Measurements from ENCODE around the gene CYTH1. TPM values are rescaled to one million over a fixed set of nuclear protein-coding genes. Genes with fewer than 3 reads are reported as not detected.

Gene CYTH1
- total RNA-seq, 1 experiment from 2014 or later = 9.6 TPM

GRCh38 chr17:78790552-78790951 is 8.5 kb upstream of the CYTH1 start:
- H3K36me3 ChIP-seq (ENCODE audit: insufficient read depth, low read length) = peaks cover 4% of the 10 kb centered on the region; the same call in 1 of the 2 replicates
- no peak overlapping the region for H2AFZ ChIP-seq (ENCODE audit: low read length)
- H3K9me3 ChIP-seq (ENCODE audit: low read length) = no peaks in the 10 kb centered on the region
- H3K4me3 ChIP-seq (ENCODE audit: low read length) = no peak overlapping the region
- H3K27me3 ChIP-seq (ENCODE audit: low read length) = no peaks in the 10 kb centered on the region
- no peaks in the 10 kb centered on the region for H3K79me2 ChIP-seq (ENCODE audit: low read length)
- H3K9me2 ChIP-seq (replicated peaks; ENCODE audit: insufficient read depth, low read length) = no peaks in the 10 kb centered on the region
- no peak overlapping the region for H3K4me2 ChIP-seq (ENCODE audit: low read depth, low read length, poor library complexity, severe bottlenecking)
- H3K4me1 ChIP-seq (ENCODE audit: low read length) = no peaks in the 10 kb centered on the region
- no peak overlapping the region for H3K9ac ChIP-seq (ENCODE audit: low read length)
- 0 out of 2 replicates have a peak, but pooled peaks cover 3% of the 10 kb centered on the region for H4K20me1 ChIP-seq (ENCODE audit: insufficient read depth, low read depth, low read length)
- no peak overlapping the region for H3K27ac ChIP-seq (ENCODE audit: low read length)
- DNase-seq = no peak

GRCh38 chr17:78789663-78790181 is 7.6 kb upstream of the CYTH1 start:
- no peaks in the 10 kb centered on the region for H3K9me3 ChIP-seq (ENCODE audit: low read length)
- H3K36me3 ChIP-seq (ENCODE audit: insufficient read depth, low read length) = no peaks in the 10 kb centered on the region; the same call in 1 of the 2 replicates
- DNase-seq = no peak
- H4K20me1 ChIP-seq (ENCODE audit: insufficient read depth, low read depth, low read length) = 0 out of 2 replicates have a peak, but pooled peaks cover 3% of the 10 kb centered on the region
- H3K9me2 ChIP-seq (replicated peaks; ENCODE audit: insufficient read depth, low read length) = no peaks in the 10 kb centered on the region
- no peak overlapping the region for H3K4me2 ChIP-seq (ENCODE audit: low read depth, low read length, poor library complexity, severe bottlenecking)
- H3K4me1 ChIP-seq (ENCODE audit: low read length) = no peaks in the 10 kb centered on the region
- no peak overlapping the region for H3K4me3 ChIP-seq (ENCODE audit: low read length)
- H3K9ac ChIP-seq (ENCODE audit: low read length) = no peak overlapping the region
- no peaks in the 10 kb centered on the region for H3K79me2 ChIP-seq (ENCODE audit: low read length)
- no peak overlapping the region for H2AFZ ChIP-seq (ENCODE audit: low read length)
- no peaks in the 10 kb centered on the region for H3K27me3 ChIP-seq (ENCODE audit: low read length)
- no peak overlapping the region for H3K27ac ChIP-seq (ENCODE audit: low read length)

GRCh38 chr17:78789149-78789662 is 7.1 kb upstream of the CYTH1 start:
- no peaks in the 10 kb centered on the region for H3K9me3 ChIP-seq (ENCODE audit: low read length)
- no peaks in the 10 kb centered on the region for H3K9me2 ChIP-seq (replicated peaks; ENCODE audit: insufficient read depth, low read length)
- DNase-seq = no peak
- H3K79me2 ChIP-seq (ENCODE audit: low read length) = no peaks in the 10 kb centered on the region
- no peak overlapping the region for H3K4me2 ChIP-seq (ENCODE audit: low read depth, low read length, poor library complexity, severe bottlenecking)
- no peak overlapping the region for H3K4me3 ChIP-seq (ENCODE audit: low read length)
- no peaks in the 10 kb centered on the region for H3K4me1 ChIP-seq (ENCODE audit: low read length)
- no peak overlapping the region for H3K9ac ChIP-seq (ENCODE audit: low read length)
- H4K20me1 ChIP-seq (ENCODE audit: insufficient read depth, low read depth, low read length) = 0 out of 2 replicates have a peak, but pooled peaks cover 3% of the 10 kb centered on the region
- H3K27ac ChIP-seq (ENCODE audit: low read length) = no peak overlapping the region
- no peak overlapping the region for H2AFZ ChIP-seq (ENCODE audit: low read length)
- H3K27me3 ChIP-seq (ENCODE audit: low read length) = no peaks in the 10 kb centered on the region
- H3K36me3 ChIP-seq (ENCODE audit: insufficient read depth, low read length) = no peaks in the 10 kb centered on the region; the same call in 1 of the 2 replicates

GRCh38 chr17:78788451-78788850 is 6.4 kb upstream of the CYTH1 start:
- Histone ChIP-seq H3K4me1 (ENCODE audit: low read length) (no peaks in the 10 kb centered on the region), H2AFZ (ENCODE audit: low read length) (no peak overlapping the region), H4K20me1 (ENCODE audit: insufficient read depth, low read depth, low read length) (0 out of 2 replicates have a peak, but pooled peaks cover 3% of the 10 kb centered on the region), H3K27me3 (ENCODE audit: low read length) (no peaks in the 10 kb centered on the region), H3K9me2 (replicated peaks; ENCODE audit: insufficient read depth, low read length) (no peaks in the 10 kb centered on the region), H3K79me2 (ENCODE audit: low read length) (no peaks in the 10 kb centered on the region), H3K27ac (ENCODE audit: low read length) (no peak overlapping the region), H3K4me3 (ENCODE audit: low read length) (no peak overlapping the region), H3K4me2 (ENCODE audit: low read depth, low read length, poor library complexity, severe bottlenecking) (no peak overlapping the region), H3K9me3 (ENCODE audit: low read length) (no peaks in the 10 kb centered on the region), H3K9ac (ENCODE audit: low read length) (no peak overlapping the region), H3K36me3 (ENCODE audit: insufficient read depth, low read length) (no peaks in the 10 kb centered on the region; the same call in 1 of the 2 replicates)
- no peak for DNase-seq

- H3K36me3 ChIP-seq (ENCODE audit: insufficient read depth, low read length) = no peaks in the 10 kb centered on the region; the same call in 1 of the 2 replicates
- H3K9me2 ChIP-seq (replicated peaks; ENCODE audit: insufficient read depth, low read length) = no peaks in the 10 kb centered on the region
- no peak overlapping the region for H3K4me3 ChIP-seq (ENCODE audit: low read length)
- no peak overlapping the region for H3K4me2 ChIP-seq (ENCODE audit: low read depth, low read length, poor library complexity, severe bottlenecking)
- H3K27ac ChIP-seq (ENCODE audit: low read length) = no peak overlapping the region
- no peaks in the 10 kb centered on the region for H3K27me3 ChIP-seq (ENCODE audit: low read length)
- no peak overlapping the region for H3K9ac ChIP-seq (ENCODE audit: low read length)
- H3K79me2 ChIP-seq (ENCODE audit: low read length) = no peaks in the 10 kb centered on the region
- 0 out of 2 replicates have a peak, but pooled peaks cover 3% of the 10 kb centered on the region for H4K20me1 ChIP-seq (ENCODE audit: insufficient read depth, low read depth, low read length)
- DNase-seq = no peak
- no peak overlapping the region for H2AFZ ChIP-seq (ENCODE audit: low read length)
- no peaks in the 10 kb centered on the region for H3K9me3 ChIP-seq (ENCODE audit: low read length)
- H3K4me1 ChIP-seq (ENCODE audit: low read length) = peaks cover 3% of the 10 kb centered on the region; the same call in 1 of the 2 replicates
Measured at GRCh38 chr17:78787444-78787843, 5.4 kb upstream of the CYTH1 start.

GRCh38 chr17:78785663-78786057 is 3.6 kb upstream of the CYTH1 start:
- Histone ChIP-seq H4K20me1 (ENCODE audit: insufficient read depth, low read depth, low read length) (0 out of 2 replicates have a peak, but pooled peaks cover 2% of the 10 kb centered on the region), H3K4me2 (ENCODE audit: low read depth, low read length, poor library complexity, severe bottlenecking) (no peak overlapping the region), H3K4me1 (ENCODE audit: low read length) (peaks cover 12% of the 10 kb centered on the region), H2AFZ (ENCODE audit: low read length) (no peak overlapping the region), H3K9me2 (replicated peaks; ENCODE audit: insufficient read depth, low read length) (no peaks in the 10 kb centered on the region), H3K27me3 (ENCODE audit: low read length) (no peaks in the 10 kb centered on the region), H3K9me3 (ENCODE audit: low read length) (no peaks in the 10 kb centered on the region), H3K36me3 (ENCODE audit: insufficient read depth, low read length) (no peaks in the 10 kb centered on the region), H3K9ac (ENCODE audit: low read length) (no peak overlapping the region), H3K27ac (ENCODE audit: low read length) (no peak overlapping the region), H3K79me2 (ENCODE audit: low read length) (no peaks in the 10 kb centered on the region), H3K4me3 (ENCODE audit: low read length) (no peak overlapping the region)
- no peak for DNase-seq

- DNase-seq = no peak
- Histone ChIP-seq H3K4me3 (ENCODE audit: low read length) (no peak overlapping the region), H3K9me3 (ENCODE audit: low read length) (no peaks in the 10 kb centered on the region), H2AFZ (ENCODE audit: low read length) (no peak overlapping the region), H3K36me3 (ENCODE audit: insufficient read depth, low read length) (no peaks in the 10 kb centered on the region), H3K9ac (ENCODE audit: low read length) (no peak overlapping the region), H4K20me1 (ENCODE audit: insufficient read depth, low read depth, low read length) (no peaks in the 10 kb centered on the region), H3K4me1 (ENCODE audit: low read length) (peaks cover 12% of the 10 kb centered on the region), H3K27ac (ENCODE audit: low read length) (no peak overlapping the region), H3K79me2 (ENCODE audit: low read length) (no peaks in the 10 kb centered on the region), H3K9me2 (replicated peaks; ENCODE audit: insufficient read depth, low read length) (no peaks in the 10 kb centered on the region), H3K27me3 (ENCODE audit: low read length) (no peaks in the 10 kb centered on the region), H3K4me2 (ENCODE audit: low read depth, low read length, poor library complexity, severe bottlenecking) (no peak overlapping the region)
Measured at GRCh38 chr17:78785011-78785662, 3.1 kb upstream of the CYTH1 start.

GRCh38 chr17:78784352-78784751 is 2.3 kb upstream of the CYTH1 start:
- no peaks in the 10 kb centered on the region for H4K20me1 ChIP-seq (ENCODE audit: insufficient read depth, low read depth, low read length)
- no peaks in the 10 kb centered on the region for H3K9me2 ChIP-seq (replicated peaks; ENCODE audit: insufficient read depth, low read length)
- H3K36me3 ChIP-seq (ENCODE audit: insufficient read depth, low read length) = no peaks in the 10 kb centered on the region
- no peak overlapping the region for H3K4me2 ChIP-seq (ENCODE audit: low read depth, low read length, poor library complexity, severe bottlenecking)
- H3K9me3 ChIP-seq (ENCODE audit: low read length) = no peaks in the 10 kb centered on the region
- H2AFZ ChIP-seq (ENCODE audit: low read length) = no peak overlapping the region
- no peak overlapping the region for H3K9ac ChIP-seq (ENCODE audit: low read length)
- H3K27ac ChIP-seq (ENCODE audit: low read length) = no peak overlapping the region
- DNase-seq = no peak
- H3K79me2 ChIP-seq (ENCODE audit: low read length) = no peaks in the 10 kb centered on the region
- H3K4me3 ChIP-seq (ENCODE audit: low read length) = no peak overlapping the region
- H3K27me3 ChIP-seq (ENCODE audit: low read length) = no peaks in the 10 kb centered on the region
- H3K4me1 ChIP-seq (ENCODE audit: low read length) = peaks cover 14% of the 10 kb centered on the region

All from Karpas-422 (cell line).